ENCODE data around the gene PTPN14.

Gene PTPN14

GRCh38 chr1:214449371-214449770, 102.0 kb downstream of the PTPN14 start:
- Mint-ChIP-seq H3K4me1 (peaks cover 46% of the 10 kb centered on the region), H3K9me3 (peaks cover 2% of the 10 kb centered on the region), H3K4me3 (no peak overlapping the region), H3K27me3 (ENCODE audit: low read depth) (no peaks in the 10 kb centered on the region), H3K36me3 (ENCODE audit: low read depth) (peaks cover 29% of the 10 kb centered on the region), H3K27ac (peak overlapping the region; percentile 67 to 90 (median 84))
- TF ChIP-seq, protein P1, sequence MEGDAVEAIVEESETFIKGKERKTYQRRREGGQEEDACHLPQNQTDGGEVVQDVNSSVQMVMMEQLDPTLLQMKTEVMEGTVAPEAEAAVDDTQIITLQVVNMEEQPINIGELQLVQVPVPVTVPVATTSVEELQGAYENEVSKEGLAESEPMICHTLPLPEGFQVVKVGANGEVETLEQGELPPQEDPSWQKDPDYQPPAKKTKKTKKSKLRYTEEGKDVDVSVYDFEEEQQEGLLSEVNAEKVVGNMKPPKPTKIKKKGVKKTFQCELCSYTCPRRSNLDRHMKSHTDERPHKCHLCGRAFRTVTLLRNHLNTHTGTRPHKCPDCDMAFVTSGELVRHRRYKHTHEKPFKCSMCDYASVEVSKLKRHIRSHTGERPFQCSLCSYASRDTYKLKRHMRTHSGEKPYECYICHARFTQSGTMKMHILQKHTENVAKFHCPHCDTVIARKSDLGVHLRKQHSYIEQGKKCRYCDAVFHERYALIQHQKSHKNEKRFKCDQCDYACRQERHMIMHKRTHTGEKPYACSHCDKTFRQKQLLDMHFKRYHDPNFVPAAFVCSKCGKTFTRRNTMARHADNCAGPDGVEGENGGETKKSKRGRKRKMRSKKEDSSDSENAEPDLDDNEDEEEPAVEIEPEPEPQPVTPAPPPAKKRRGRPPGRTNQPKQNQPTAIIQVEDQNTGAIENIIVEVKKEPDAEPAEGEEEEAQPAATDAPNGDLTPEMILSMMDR (IDR thresholded peaks at IDR 0.05; ENCODE audit: unreplicated experiment in 3 of 3), result no peak

GRCh38 chr1:214448536-214448935, 102.9 kb downstream of the PTPN14 start:
- Mint-ChIP-seq H3K4me3 (no peak overlapping the region), H3K4me1 (peaks cover 54% of the 10 kb centered on the region), H3K27me3 (ENCODE audit: low read depth) (no peaks in the 10 kb centered on the region), H3K27ac (no peak overlapping the region), H3K36me3 (ENCODE audit: low read depth) (peaks cover 29% of the 10 kb centered on the region), H3K9me3 (peaks cover 2% of the 10 kb centered on the region)
- TF ChIP-seq, protein P1 (IDR thresholded peaks at IDR 0.05; ENCODE audit: unreplicated experiment in 3 of 3), result no peak

DNA sequence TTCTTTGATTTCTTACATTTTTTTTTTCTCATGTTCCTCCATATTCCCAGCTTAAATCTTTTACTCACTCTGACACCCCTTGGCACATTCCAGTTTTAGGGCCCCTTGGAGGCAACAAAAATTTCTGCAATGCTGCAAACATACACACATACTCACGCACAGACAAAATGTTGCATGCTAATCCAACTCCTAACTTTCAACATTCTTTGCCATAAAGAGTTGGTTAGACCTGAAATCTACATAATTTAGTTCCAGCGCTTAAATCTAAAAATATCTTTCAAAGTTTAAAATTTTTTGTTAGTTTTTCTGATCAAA, 103.9 kb downstream of the PTPN14 start:
- no peak overlapping the region for H3K4me3 Mint-ChIP-seq
- no peaks in the 10 kb centered on the region for H3K27me3 Mint-ChIP-seq (ENCODE audit: low read depth)
- peak overlapping the region; percentile 92 to 96 (median 95) for H3K27ac Mint-ChIP-seq
- peaks cover 2% of the 10 kb centered on the region for H3K9me3 Mint-ChIP-seq
- H3K4me1 Mint-ChIP-seq, result peaks cover 51% of the 10 kb centered on the region
- TF ChIP-seq, protein P1 (IDR thresholded peaks at IDR 0.05; ENCODE audit: unreplicated experiment in 3 of 3), result no peak
- H3K36me3 Mint-ChIP-seq (ENCODE audit: low read depth), result peaks cover 29% of the 10 kb centered on the region

DNA sequence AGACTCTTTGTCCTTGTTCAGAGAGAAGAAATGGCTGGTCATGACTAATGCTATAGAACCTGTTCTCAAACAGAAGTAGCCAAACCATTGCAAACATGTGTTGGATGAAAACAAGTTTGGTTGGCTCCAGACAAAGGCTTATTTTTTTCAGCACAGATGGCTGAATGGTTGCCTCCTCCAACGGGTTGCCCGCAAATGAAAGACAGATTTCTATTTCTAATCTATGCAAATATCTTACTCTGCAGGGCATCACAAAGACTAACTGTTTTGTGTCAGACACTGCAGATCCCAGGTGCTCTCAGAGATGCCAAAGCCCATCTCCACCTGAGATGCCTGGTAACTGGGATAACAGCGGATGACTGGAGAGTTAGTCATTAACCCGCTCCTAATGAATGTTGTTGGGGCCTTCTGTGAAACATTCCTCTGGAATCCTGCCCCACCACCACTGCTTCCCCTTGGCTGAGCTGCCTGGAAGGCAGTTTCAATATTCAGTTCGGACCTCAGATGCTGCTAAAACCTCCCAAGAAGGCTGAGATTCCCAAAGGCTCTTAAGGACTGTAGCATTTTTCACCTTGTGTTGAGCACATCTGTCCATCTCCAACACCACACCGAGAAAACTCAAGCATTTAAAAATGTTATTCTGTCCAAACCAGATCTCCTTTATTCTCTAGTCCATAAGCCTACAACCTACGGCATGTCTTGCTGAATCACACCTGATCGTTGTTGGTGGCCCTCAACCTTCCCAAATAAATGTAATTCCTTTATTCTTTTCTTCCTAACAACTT, 104.4 kb downstream of the PTPN14 start:
- H3K9me3 Mint-ChIP-seq, result peaks cover 2% of the 10 kb centered on the region
- peak overlapping the region in 2 of 3 experiments; percentile 22 to 31 for H3K4me3 Mint-ChIP-seq
- H3K4me1 Mint-ChIP-seq, result peaks cover 46% of the 10 kb centered on the region
- TF ChIP-seq, protein P1 (IDR thresholded peaks at IDR 0.05; ENCODE audit: unreplicated experiment in 3 of 3), result no peak
- no peaks in the 10 kb centered on the region for H3K27me3 Mint-ChIP-seq (ENCODE audit: low read depth)
- H3K27ac Mint-ChIP-seq, result peak overlapping the region; percentile 92 to 96 (median 95)
- H3K36me3 Mint-ChIP-seq (ENCODE audit: low read depth), result peaks cover 24% of the 10 kb centered on the region

DNA sequence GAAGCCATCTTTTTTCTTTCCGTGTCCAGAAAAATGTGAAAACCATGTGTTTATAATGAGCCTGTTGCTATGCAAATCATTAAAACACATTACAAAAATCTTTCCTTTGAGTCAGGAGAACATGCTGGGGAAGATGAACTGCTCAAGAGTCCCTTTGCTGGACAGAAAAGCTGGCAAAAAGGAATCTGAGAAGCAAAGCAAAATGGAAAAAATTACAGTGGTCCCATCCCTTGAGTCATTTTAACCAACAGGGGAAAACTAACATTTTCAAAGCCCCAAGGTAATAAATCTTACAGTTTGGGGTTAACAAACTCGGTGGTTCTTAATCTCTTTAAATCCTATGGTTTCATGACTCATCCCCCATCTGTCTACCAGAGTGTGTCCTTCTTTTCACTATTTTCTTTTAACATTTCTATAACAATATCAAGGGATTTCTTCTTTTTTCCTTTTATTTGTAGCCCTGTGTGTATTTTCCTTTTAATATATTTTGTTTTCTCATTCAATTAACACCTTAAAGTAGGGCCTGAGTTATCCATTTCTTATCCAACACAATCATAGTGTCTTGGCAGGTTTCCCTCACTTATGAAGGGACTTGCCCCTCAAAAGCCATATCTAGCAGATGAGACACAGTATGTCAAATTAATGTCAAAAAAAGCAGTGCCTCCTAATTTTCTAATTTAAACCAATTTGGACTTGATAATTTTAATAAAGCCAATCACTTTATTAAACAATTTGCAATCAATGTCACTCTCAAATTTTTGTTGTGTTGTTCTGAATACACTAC, 105.4 kb downstream of the PTPN14 start:
- Mint-ChIP-seq H3K36me3 (ENCODE audit: low read depth) (peaks cover 18% of the 10 kb centered on the region), H3K9me3 (peaks cover 2% of the 10 kb centered on the region), H3K27me3 (ENCODE audit: low read depth) (no peaks in the 10 kb centered on the region), H3K4me3 (peak overlapping the region in 1 of 3 experiments; percentile 18), H3K4me1 (peaks cover 46% of the 10 kb centered on the region), H3K27ac (peak overlapping the region; percentile 92 to 96 (median 95))
- TF ChIP-seq, protein P1 (IDR thresholded peaks at IDR 0.05; ENCODE audit: unreplicated experiment in 3 of 3), result no peak

Data from nephron (organoid).